ENCODE measurements around the gene MCU.

DNA sequence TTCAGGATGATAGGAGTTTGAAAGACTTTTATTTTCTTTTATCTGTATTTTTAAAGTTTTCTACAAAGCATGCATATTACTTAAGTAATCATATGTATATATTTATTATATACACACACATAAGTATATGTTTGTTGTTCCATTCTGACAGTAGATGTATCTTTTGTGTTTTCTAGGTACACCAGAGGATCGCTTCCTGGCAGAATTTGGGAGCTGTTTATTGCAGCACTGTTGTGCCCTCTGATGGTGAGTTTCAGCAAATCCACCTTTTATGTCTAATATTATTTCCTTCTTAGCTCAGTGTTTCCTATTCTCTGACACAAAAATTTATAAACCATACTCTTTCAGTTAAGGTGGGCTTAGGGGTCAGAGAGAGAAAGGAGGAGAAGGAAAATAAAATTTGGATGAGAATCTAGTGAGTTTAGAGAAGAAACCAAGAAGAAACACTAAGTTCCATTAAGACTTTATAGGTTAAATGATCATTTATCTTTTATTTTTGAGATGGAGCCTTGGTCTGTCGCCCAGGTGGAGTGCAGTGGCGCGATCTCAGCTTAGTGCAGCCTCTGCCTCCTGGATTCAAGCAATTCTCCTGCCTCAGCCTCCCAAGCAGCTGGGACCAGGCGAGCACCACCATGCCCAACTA is 142.4 kb downstream of the MCU start:
- TF ChIP-seq, protein P1, sequence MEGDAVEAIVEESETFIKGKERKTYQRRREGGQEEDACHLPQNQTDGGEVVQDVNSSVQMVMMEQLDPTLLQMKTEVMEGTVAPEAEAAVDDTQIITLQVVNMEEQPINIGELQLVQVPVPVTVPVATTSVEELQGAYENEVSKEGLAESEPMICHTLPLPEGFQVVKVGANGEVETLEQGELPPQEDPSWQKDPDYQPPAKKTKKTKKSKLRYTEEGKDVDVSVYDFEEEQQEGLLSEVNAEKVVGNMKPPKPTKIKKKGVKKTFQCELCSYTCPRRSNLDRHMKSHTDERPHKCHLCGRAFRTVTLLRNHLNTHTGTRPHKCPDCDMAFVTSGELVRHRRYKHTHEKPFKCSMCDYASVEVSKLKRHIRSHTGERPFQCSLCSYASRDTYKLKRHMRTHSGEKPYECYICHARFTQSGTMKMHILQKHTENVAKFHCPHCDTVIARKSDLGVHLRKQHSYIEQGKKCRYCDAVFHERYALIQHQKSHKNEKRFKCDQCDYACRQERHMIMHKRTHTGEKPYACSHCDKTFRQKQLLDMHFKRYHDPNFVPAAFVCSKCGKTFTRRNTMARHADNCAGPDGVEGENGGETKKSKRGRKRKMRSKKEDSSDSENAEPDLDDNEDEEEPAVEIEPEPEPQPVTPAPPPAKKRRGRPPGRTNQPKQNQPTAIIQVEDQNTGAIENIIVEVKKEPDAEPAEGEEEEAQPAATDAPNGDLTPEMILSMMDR (IDR thresholded peaks at IDR 0.05), result no peak
- TF ChIP-seq NFYB (CRISPR knock-in tag; conservative IDR thresholded peaks at IDR 0.05; ENCODE audit: low read depth), result no peak
